Gastrocnemius medialis (tissue), 4 donors: ENCODE results near the gene ENKUR.

Experiments used
- CTCF ChIP-seq, 5 experiments: fragments of 450-650 bp in 3 of 5; fragments of 200-600 bp in 2 of 5; sonication (generic) in 2 of 5; IDR thresholded peaks in 4 of 5; conservative IDR thresholded peaks in 1 of 5; 1 replicate in 4 of 5; 2 replicates in 1 of 5; pipeline ENCODE4 v1.5.1; 2016 to 2019; ENCODE audit warnings: antibody characterized with exemption in 5 of 5, mild to moderate bottlenecking in 3 of 5, moderate library complexity in 3 of 5
- POLR2A ChIP-seq, 2 donors: fragments of 450-650 bp; IDR thresholded peaks; one replicate each; pipeline ENCODE4 v1.6.1; 2017; ENCODE audit warnings: antibody characterized with exemption in 2 of 2, mild to moderate bottlenecking in 2 of 2, moderate library complexity in 2 of 2

GRCh38 chr10:24950439-24950838, 65.5 kb downstream of the ENKUR start:
- no peak for TF ChIP-seq POLR2A (IDR thresholded peaks at IDR 0.05)
- no peak for TF ChIP-seq CTCF (IDR thresholded peaks at IDR 0.05 in 4 of 5, conservative IDR thresholded peaks at IDR 0.05 in 1 of 5)
